Heart left ventricle (tissue), 13 donors: Measurements from ENCODE around the gene OCRL.

Experiments
- POLR2A ChIP-seq, 2 donors: fragments of 450-650 bp; IDR thresholded peaks; one replicate each; pipeline ENCODE4 v1.6.1; 2017; ENCODE audit warnings: antibody characterized with exemption in 2 of 2, mild to moderate bottlenecking in 2 of 2, moderate library complexity in 2 of 2
- TF ChIP-seq, protein P1 (sequence below), 12 donors: fragments of 200-600 bp; sonication (generic) in 4 of 12; IDR thresholded peaks; one replicate each; pipeline versions ENCODE4 v1.5.0 to v1.8.0; 2018 to 2022; ENCODE audit warnings: antibody characterized with exemption in 12 of 12, mild to moderate bottlenecking in 5 of 12
- donor health status: ischemic (EF 13 %, LVEDD 7.1; RV severe dilation, severe dysfunction).
- donor health status: DM: no; HTN: yes; CAD: no.
- donor health status: DM: no; HTN: no; CAD: no.
- donor health status: ischemic (EF 25% LVEDD 6.9; RV normal size, moderate dysfunction).
- donor health status: ischemic (EF 25% LVEDD 5.7; RV mildly dilated, moderate dysfunction).
- donor health status: ischemic (EF 35%, LVEDD 5.7; RV mildly dilated, moderate dysfunction).
- donor health status: nonischemic (EF 11% LVEDD 7.7; RV severe dilation, severe dysfunction).
- donor health status: DM: yes; HTN: yes; CAD: no.
- donor health status: PGD.
- donor health status: ischemic (EF 29% LVEDD 5.4; RV normal size, mild dysfunction).
- donor health status: nonischemic (EF 23%, LVEDD 6.1; RV moderate dilation, normal function).

DNA sequence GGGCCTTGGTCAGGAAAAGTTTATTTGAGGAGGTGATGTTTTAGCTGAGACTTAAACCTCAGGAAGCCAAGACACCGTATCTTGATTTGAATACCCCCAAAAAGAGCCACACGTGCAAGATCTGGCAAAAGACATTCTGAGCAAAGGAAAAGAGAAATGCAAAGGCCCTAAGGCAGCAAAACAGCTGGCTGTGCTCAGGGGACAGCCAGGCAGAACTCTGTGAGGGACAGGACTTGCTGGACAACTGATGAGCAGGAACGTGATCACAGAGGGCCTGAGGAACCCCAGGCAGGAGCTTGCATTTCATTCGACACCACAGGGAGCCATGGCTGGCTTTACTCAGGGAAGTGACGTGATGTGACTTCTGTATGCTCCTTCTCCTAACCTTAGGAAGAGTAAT lies 56.0 kb downstream of the OCRL start:
- TF ChIP-seq, protein P1, sequence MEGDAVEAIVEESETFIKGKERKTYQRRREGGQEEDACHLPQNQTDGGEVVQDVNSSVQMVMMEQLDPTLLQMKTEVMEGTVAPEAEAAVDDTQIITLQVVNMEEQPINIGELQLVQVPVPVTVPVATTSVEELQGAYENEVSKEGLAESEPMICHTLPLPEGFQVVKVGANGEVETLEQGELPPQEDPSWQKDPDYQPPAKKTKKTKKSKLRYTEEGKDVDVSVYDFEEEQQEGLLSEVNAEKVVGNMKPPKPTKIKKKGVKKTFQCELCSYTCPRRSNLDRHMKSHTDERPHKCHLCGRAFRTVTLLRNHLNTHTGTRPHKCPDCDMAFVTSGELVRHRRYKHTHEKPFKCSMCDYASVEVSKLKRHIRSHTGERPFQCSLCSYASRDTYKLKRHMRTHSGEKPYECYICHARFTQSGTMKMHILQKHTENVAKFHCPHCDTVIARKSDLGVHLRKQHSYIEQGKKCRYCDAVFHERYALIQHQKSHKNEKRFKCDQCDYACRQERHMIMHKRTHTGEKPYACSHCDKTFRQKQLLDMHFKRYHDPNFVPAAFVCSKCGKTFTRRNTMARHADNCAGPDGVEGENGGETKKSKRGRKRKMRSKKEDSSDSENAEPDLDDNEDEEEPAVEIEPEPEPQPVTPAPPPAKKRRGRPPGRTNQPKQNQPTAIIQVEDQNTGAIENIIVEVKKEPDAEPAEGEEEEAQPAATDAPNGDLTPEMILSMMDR (IDR thresholded peaks at IDR 0.05) = no peak
- TF ChIP-seq POLR2A (IDR thresholded peaks at IDR 0.05) = no peak
